Fibroblast of skin of right quadriceps (primary cell): ENCODE data around the gene THSD8.
"Not testable (repeated sequence)": the region's sequence is repeated elsewhere in the genome, so short reads cannot be mapped to it uniquely, and the experiment has no call there.

Source experiments
- DNase-seq: peaks from one replicate; pipeline ENCODE4 v3.0.0-alpha.2; 2013

Gene THSD8

GRCh38 chr19:12833738-12834565, 32.1 kb downstream of the THSD8 start:
- no peak for DNase-seq

- no peak for DNase-seq
Observed at GRCh38 chr19:12834566-12834943, 32.7 kb downstream of the THSD8 start, which contains the start of gene RTBDN. RTBDN (minus strand) TSS chr19:12834579; CDS start chr19:12829979, 4,600 bp downstream.

- DNase-seq = no peak
Observed at GRCh38 chr19:12834976-12835757, 33.3 kb downstream of the THSD8 start.

- DNase-seq = no peak
Observed at GRCh38 chr19:12836529-12836863, 34.6 kb downstream of the THSD8 start.

- no peak for DNase-seq
Observed at GRCh38 chr19:12837225-12837624, 35.4 kb downstream of the THSD8 start.

GRCh38 chr19:12838182-12838885, 36.5 kb downstream of the THSD8 start, which contains the start of gene MAST1:
MAST1 (plus strand) TSS chr19:12838515; CDS start chr19:12838573, 58 bp downstream.
- no peak for DNase-seq

- DNase-seq = no peak
Observed at GRCh38 chr19:12838886-12839756, 37.3 kb downstream of the THSD8 start.

- peak; percentile 72 for DNase-seq
Observed at GRCh38 chr19:12840091-12841079, 38.5 kb downstream of the THSD8 start.

GRCh38 chr19:12841094-12841493, 39.2 kb downstream of the THSD8 start:
- peak; percentile 30 for DNase-seq

- DNase-seq = no peak
Observed at GRCh38 chr19:12842511-12842910, 40.6 kb downstream of the THSD8 start.

- DNase-seq = no peak
Observed at GRCh38 chr19:12843328-12843727, 41.5 kb downstream of the THSD8 start.

- DNase-seq = no peak
Observed at GRCh38 chr19:12843999-12844732, 42.3 kb downstream of the THSD8 start.

GRCh38 chr19:12846613-12847012, 44.7 kb downstream of the THSD8 start:
- not testable (repeated sequence) for DNase-seq

- peak; percentile 68 for DNase-seq
Observed at GRCh38 chr19:12847159-12848139, 45.6 kb downstream of the THSD8 start.
